Activated CD4-positive, CD25-positive, alpha-beta regulatory T cell treated with anti-CD3 and anti-CD28 coated beads, Interleukin-2, amount 50 U/mL, for 16 hours (primary cell): ENCODE results near the gene SLC22A4.

ENCODE experiments used
- DNase-seq: peaks from one replicate; pipeline ENCODE4 v3.0.0-alpha.2; 2020; ENCODE audit warnings: low read depth, low spot score

SLC22A4 gene

GRCh38 chr5:132262882-132263547, 31.2 kb upstream of the SLC22A4 start:
- DNase-seq = no peak

GRCh38 chr5:132263548-132264261, 30.5 kb upstream of the SLC22A4 start:
- no peak for DNase-seq

- DNase-seq = no peak
Observed at GRCh38 chr5:132264546-132265335, 29.5 kb upstream of the SLC22A4 start.

GRCh38 chr5:132265336-132266030, 28.7 kb upstream of the SLC22A4 start:
- DNase-seq = no peak

- no peak for DNase-seq
Observed at GRCh38 chr5:132266031-132266835, 28.0 kb upstream of the SLC22A4 start.

GRCh38 chr5:132266836-132267160, 27.4 kb upstream of the SLC22A4 start:
- no peak for DNase-seq

GRCh38 chr5:132267166-132267739, 26.9 kb upstream of the SLC22A4 start:
- no peak for DNase-seq

GRCh38 chr5:132267931-132268768, 26.0 kb upstream of the SLC22A4 start:
- DNase-seq = no peak

GRCh38 chr5:132268769-132269551, 25.2 kb upstream of the SLC22A4 start:
- no peak for DNase-seq

GRCh38 chr5:132269635-132270334, 24.4 kb upstream of the SLC22A4 start:
- no peak for DNase-seq

- no peak for DNase-seq
Observed at GRCh38 chr5:132270335-132270665, 23.9 kb upstream of the SLC22A4 start.

- DNase-seq = no peak
Observed at GRCh38 chr5:132270706-132271105, 23.5 kb upstream of the SLC22A4 start.

GRCh38 chr5:132271251-132272246, 22.6 kb upstream of the SLC22A4 start:
- DNase-seq = no peak

GRCh38 chr5:132272311-132273210, 21.6 kb upstream of the SLC22A4 start:
- peak; percentile 45 for DNase-seq

- DNase-seq = no peak
Observed at GRCh38 chr5:132273631-132274030, 20.6 kb upstream of the SLC22A4 start.

GRCh38 chr5:132274050-132274792, 20.0 kb upstream of the SLC22A4 start:
- DNase-seq = no peak
